ENCODE measurements around the gene CMKLR1.

CMKLR1 gene

GRCh38 chr12:108338915-108339657 lies at the start of gene CMKLR1:
Gene CMKLR1 (minus strand): TSS chr12:108339311. CDS start chr12:108293591, 45,720 bp downstream.
- DNase-seq (ENCODE audit: low read depth) = no peak

- no peak for DNase-seq (ENCODE audit: low read depth)
These were observed 48.7 kb upstream of the CMKLR1 start for GRCh38 chr12:108387771-108388170.

- no peak for DNase-seq (ENCODE audit: low read depth)
These were observed 47.7 kb upstream of the CMKLR1 start for GRCh38 chr12:108386709-108387360.

GRCh38 chr12:108382437-108382801 lies 43.3 kb upstream of the CMKLR1 start:
- no peak for DNase-seq (ENCODE audit: low read depth)

- DNase-seq (ENCODE audit: low read depth) = no peak
These were observed 42.8 kb upstream of the CMKLR1 start for GRCh38 chr12:108381787-108382436.

- DNase-seq (ENCODE audit: low read depth) = no peak
These were observed 41.3 kb upstream of the CMKLR1 start for GRCh38 chr12:108380382-108380781.

GRCh38 chr12:108379823-108380222 lies 40.7 kb upstream of the CMKLR1 start:
- no peak for DNase-seq (ENCODE audit: low read depth)

GRCh38 chr12:108378926-108379325 lies 39.8 kb upstream of the CMKLR1 start:
- DNase-seq (ENCODE audit: low read depth) = no peak

GRCh38 chr12:108377260-108377659 lies 38.1 kb upstream of the CMKLR1 start:
- DNase-seq (ENCODE audit: low read depth) = no peak

GRCh38 chr12:108375986-108376663 lies 37.0 kb upstream of the CMKLR1 start:
- DNase-seq (ENCODE audit: low read depth) = no peak

- DNase-seq (ENCODE audit: low read depth) = no peak
These were observed 35.6 kb upstream of the CMKLR1 start for GRCh38 chr12:108374596-108375320.

GRCh38 chr12:108373111-108373510 lies 34.0 kb upstream of the CMKLR1 start:
- DNase-seq (ENCODE audit: low read depth) = no peak

- no peak for DNase-seq (ENCODE audit: low read depth)
These were observed 32.8 kb upstream of the CMKLR1 start for GRCh38 chr12:108371801-108372344.

- no peak for DNase-seq (ENCODE audit: low read depth)
These were observed 31.3 kb upstream of the CMKLR1 start for GRCh38 chr12:108370415-108370814.

GRCh38 chr12:108369736-108370396 lies 30.8 kb upstream of the CMKLR1 start:
- no peak for DNase-seq (ENCODE audit: low read depth)

- DNase-seq (ENCODE audit: low read depth) = no peak
These were observed 29.0 kb upstream of the CMKLR1 start for GRCh38 chr12:108368089-108368488.

- no peak for DNase-seq (ENCODE audit: low read depth)
These were observed 28.3 kb upstream of the CMKLR1 start for GRCh38 chr12:108367436-108367835.

GRCh38 chr12:108365324-108365723 lies 26.2 kb upstream of the CMKLR1 start:
- DNase-seq (ENCODE audit: low read depth) = no peak

- DNase-seq (ENCODE audit: low read depth) = no peak
These were observed 25.8 kb upstream of the CMKLR1 start for GRCh38 chr12:108364879-108365278.

- no peak for DNase-seq (ENCODE audit: low read depth)
These were observed 24.5 kb upstream of the CMKLR1 start for GRCh38 chr12:108363565-108363964.

- DNase-seq (ENCODE audit: low read depth) = no peak
These were observed 24.1 kb upstream of the CMKLR1 start for GRCh38 chr12:108363165-108363564.
